NT2/D1 (cell line): ENCODE results near the gene CLMN.

Source experiments
- SUZ12 ChIP-seq: IDR thresholded peaks from 2 replicates; pipeline ENCODE4 v1.6.1; 2011; ENCODE audit not compliant: insufficient read length, insufficient read depth; ENCODE audit errors: extremely low read depth
- YY1 ChIP-seq: IDR thresholded peaks from 2 replicates; pipeline ENCODE4 v1.6.1; 2011; ENCODE audit not compliant: insufficient read length, insufficient read depth
- ZNF274 ChIP-seq: IDR thresholded peaks from 2 replicates; pipeline ENCODE4 v1.6.1; 2011; ENCODE audit warnings: mild to moderate bottlenecking, low read depth, low read length

DNA sequence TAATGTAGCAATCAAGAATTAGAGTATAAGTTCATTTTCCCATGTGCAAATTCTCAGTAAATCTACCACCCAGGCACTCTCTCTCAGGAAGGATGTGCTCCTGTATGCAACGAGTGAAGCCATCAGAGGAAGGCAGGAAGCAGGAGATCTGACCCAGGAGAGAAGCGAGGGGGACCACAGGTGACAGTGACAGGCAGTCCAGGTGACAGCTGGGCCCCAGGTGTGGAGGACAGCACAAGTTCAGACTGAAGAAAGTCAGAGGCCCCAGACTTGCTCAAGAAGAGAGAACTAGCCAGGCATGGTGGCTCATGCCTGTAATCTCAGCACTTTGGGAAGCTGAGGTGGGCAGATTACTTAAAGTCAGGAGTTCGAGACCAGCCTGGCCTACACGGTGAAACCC is 13.8 kb downstream of the CLMN start:
- TF ChIP-seq ZNF274 (no peak), SUZ12 (no peak), YY1 (no peak)
